Measurements from ENCODE around the gene CAPZA2.

DNA sequence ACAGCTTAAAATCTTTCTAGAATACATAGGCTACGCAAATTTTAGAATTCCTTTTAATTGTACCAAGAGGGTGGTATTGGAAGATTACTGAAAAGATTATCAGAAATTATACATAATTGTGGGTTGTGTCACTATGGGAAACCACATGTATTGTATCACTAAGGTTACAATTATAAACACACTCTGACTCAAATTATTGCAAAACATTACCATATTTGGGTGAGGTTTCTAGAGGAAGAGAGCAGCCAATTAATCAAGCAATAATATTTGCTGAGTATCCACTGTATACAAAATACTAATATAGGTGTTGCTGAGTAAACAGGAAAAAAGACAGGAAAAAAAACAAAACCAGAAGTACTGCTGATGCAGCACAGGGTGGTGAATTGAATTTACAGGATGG is 3.1 kb upstream of the CAPZA2 start:
- TF ChIP-seq, protein P1, sequence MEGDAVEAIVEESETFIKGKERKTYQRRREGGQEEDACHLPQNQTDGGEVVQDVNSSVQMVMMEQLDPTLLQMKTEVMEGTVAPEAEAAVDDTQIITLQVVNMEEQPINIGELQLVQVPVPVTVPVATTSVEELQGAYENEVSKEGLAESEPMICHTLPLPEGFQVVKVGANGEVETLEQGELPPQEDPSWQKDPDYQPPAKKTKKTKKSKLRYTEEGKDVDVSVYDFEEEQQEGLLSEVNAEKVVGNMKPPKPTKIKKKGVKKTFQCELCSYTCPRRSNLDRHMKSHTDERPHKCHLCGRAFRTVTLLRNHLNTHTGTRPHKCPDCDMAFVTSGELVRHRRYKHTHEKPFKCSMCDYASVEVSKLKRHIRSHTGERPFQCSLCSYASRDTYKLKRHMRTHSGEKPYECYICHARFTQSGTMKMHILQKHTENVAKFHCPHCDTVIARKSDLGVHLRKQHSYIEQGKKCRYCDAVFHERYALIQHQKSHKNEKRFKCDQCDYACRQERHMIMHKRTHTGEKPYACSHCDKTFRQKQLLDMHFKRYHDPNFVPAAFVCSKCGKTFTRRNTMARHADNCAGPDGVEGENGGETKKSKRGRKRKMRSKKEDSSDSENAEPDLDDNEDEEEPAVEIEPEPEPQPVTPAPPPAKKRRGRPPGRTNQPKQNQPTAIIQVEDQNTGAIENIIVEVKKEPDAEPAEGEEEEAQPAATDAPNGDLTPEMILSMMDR (IDR thresholded peaks at IDR 0.05) = no peak
- no peak for TF ChIP-seq EP300 (IDR thresholded peaks at IDR 0.05)
- no peak for TF ChIP-seq POLR2A (IDR thresholded peaks at IDR 0.05)
- no peak for TF ChIP-seq POLR2AphosphoS5 (IDR thresholded peaks at IDR 0.05)

Measured in suprapubic skin (tissue), 4 donors.